OCI-LY1 (cell line): ENCODE data around the gene TYW1B.

Experiments
- EZH2 ChIP-seq: fragments of 200-600 bp; sonication (generic), shearing (Covaris generic); IDR thresholded peaks from 2 replicates; pipeline ENCODE4 v1.8.0; 2017; ENCODE audit warnings: borderline replicate concordance, mixed run types, mild to moderate bottlenecking, antibody characterized with exemption, low read length, moderate library complexity, mixed read lengths
- TF ChIP-seq, protein P1 (sequence below): fragments of 200-600 bp; sonication (generic), shearing (Covaris generic); IDR thresholded peaks from 2 replicates; pipeline ENCODE4 v1.5.1; 2017; ENCODE audit warnings: mild to moderate bottlenecking, antibody characterized with exemption, low read length, moderate library complexity, mixed read lengths

DNA sequence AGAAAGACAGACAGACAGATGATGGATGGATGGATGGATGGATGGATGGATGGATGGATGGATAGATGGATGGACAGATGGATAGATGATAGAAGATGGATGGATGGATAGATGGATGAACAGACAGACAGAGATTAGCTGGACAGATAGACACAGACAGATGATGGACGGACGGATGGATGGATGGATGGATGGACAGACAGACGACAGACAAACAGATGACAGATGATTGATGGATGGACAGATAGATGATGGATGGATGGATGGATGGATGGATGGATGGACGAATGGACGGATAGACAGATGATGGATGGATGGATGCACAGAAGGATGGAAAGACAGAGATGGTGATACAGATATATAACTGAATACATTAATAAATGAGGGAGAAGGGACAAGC is 224.9 kb downstream of the TYW1B start:
- TF ChIP-seq EZH2: no peak
- TF ChIP-seq, protein P1, sequence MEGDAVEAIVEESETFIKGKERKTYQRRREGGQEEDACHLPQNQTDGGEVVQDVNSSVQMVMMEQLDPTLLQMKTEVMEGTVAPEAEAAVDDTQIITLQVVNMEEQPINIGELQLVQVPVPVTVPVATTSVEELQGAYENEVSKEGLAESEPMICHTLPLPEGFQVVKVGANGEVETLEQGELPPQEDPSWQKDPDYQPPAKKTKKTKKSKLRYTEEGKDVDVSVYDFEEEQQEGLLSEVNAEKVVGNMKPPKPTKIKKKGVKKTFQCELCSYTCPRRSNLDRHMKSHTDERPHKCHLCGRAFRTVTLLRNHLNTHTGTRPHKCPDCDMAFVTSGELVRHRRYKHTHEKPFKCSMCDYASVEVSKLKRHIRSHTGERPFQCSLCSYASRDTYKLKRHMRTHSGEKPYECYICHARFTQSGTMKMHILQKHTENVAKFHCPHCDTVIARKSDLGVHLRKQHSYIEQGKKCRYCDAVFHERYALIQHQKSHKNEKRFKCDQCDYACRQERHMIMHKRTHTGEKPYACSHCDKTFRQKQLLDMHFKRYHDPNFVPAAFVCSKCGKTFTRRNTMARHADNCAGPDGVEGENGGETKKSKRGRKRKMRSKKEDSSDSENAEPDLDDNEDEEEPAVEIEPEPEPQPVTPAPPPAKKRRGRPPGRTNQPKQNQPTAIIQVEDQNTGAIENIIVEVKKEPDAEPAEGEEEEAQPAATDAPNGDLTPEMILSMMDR: no peak
